ENCODE results near the gene CDH26.

Gene CDH26

GRCh38 chr20:59958123-59958522 lies at the start of gene CDH26:
Gene CDH26, plus strand, starts transcription at chr20:59958423. Its CDS starts 304 bp downstream, at chr20:59958727.
- in situ Hi-C loops (cut with MboI; ENCODE audit: low pct_unique_long_range_greater_than_20kb, low sequenced_read_pairs) = no loop called here
- no peak for DNase-seq

- no peak for DNase-seq
- in situ Hi-C loops (cut with MboI; ENCODE audit: low pct_unique_long_range_greater_than_20kb, low sequenced_read_pairs) = no loop called here
Observed at GRCh38 chr20:59908855-59909254, 49.4 kb upstream of the CDH26 start.

GRCh38 chr20:59911041-59911440 lies 47.2 kb upstream of the CDH26 start:
- no peak for DNase-seq
- in situ Hi-C loops (cut with MboI; ENCODE audit: low pct_unique_long_range_greater_than_20kb, low sequenced_read_pairs) = no loop called here

- DNase-seq = peak; percentile 75
- in situ Hi-C loops (cut with MboI; ENCODE audit: low pct_unique_long_range_greater_than_20kb, low sequenced_read_pairs) = no loop called here
Observed at GRCh38 chr20:59912609-59913008, 45.6 kb upstream of the CDH26 start.

GRCh38 chr20:59920944-59921343 lies 37.3 kb upstream of the CDH26 start:
- no peak for DNase-seq
- in situ Hi-C loops (cut with MboI; ENCODE audit: low pct_unique_long_range_greater_than_20kb, low sequenced_read_pairs) = no loop called here

- in situ Hi-C loops (cut with MboI; ENCODE audit: low pct_unique_long_range_greater_than_20kb, low sequenced_read_pairs) = no loop called here
- no peak for DNase-seq
Observed at GRCh38 chr20:59923514-59923913, 34.7 kb upstream of the CDH26 start.

GRCh38 chr20:59925359-59925758 lies 32.9 kb upstream of the CDH26 start:
- in situ Hi-C loops (cut with MboI; ENCODE audit: low pct_unique_long_range_greater_than_20kb, low sequenced_read_pairs) = no loop called here
- no peak for DNase-seq

- DNase-seq = no peak
- in situ Hi-C loops (cut with MboI; ENCODE audit: low pct_unique_long_range_greater_than_20kb, low sequenced_read_pairs) = no loop called here
Observed at GRCh38 chr20:59925899-59926298, 32.3 kb upstream of the CDH26 start.

- DNase-seq = no peak
Observed at GRCh38 chr20:59931511-59932312, 26.5 kb upstream of the CDH26 start.

GRCh38 chr20:59932616-59933295 lies 25.5 kb upstream of the CDH26 start:
- in situ Hi-C loops (cut with MboI; ENCODE audit: low pct_unique_long_range_greater_than_20kb, low sequenced_read_pairs) = no loop called here
- DNase-seq = no peak

More at GRCh38 chr20:59931511-59932312, 26.5 kb upstream of the CDH26 start:
- in situ Hi-C loops (cut with MboI; ENCODE audit: low pct_unique_long_range_greater_than_20kb, low sequenced_read_pairs) = no loop called here

GRCh38 chr20:59933296-59933848 lies 24.9 kb upstream of the CDH26 start, which contains the start of gene SYCP2:
Gene SYCP2, minus strand, starts transcription at chr20:59933637. Its CDS starts 11,224 bp downstream, at chr20:59922413.
- no peak for DNase-seq
- in situ Hi-C loops (cut with MboI; ENCODE audit: low pct_unique_long_range_greater_than_20kb, low sequenced_read_pairs) = no loop called here

GRCh38 chr20:59933849-59934585 lies 24.2 kb upstream of the CDH26 start:
- peak; percentile 81 for DNase-seq
- in situ Hi-C loops (cut with MboI; ENCODE audit: low pct_unique_long_range_greater_than_20kb, low sequenced_read_pairs) = no loop called here

GRCh38 chr20:59935457-59936185 lies 22.6 kb upstream of the CDH26 start:
- DNase-seq = no peak
- in situ Hi-C loops (cut with MboI; ENCODE audit: low pct_unique_long_range_greater_than_20kb, low sequenced_read_pairs) = no loop called here

GRCh38 chr20:59936409-59936808 lies 21.8 kb upstream of the CDH26 start:
- DNase-seq = no peak
- in situ Hi-C loops (cut with MboI; ENCODE audit: low pct_unique_long_range_greater_than_20kb, low sequenced_read_pairs) = no loop called here

GRCh38 chr20:59937150-59937549 lies 21.1 kb upstream of the CDH26 start:
- DNase-seq = no peak
- in situ Hi-C loops (cut with MboI; ENCODE audit: low pct_unique_long_range_greater_than_20kb, low sequenced_read_pairs) = no loop called here

- DNase-seq = no peak
- in situ Hi-C loops (cut with MboI; ENCODE audit: low pct_unique_long_range_greater_than_20kb, low sequenced_read_pairs) = no loop called here
Observed at GRCh38 chr20:59938221-59938620, 20.0 kb upstream of the CDH26 start.

GRCh38 chr20:59938696-59939051 lies 19.5 kb upstream of the CDH26 start:
- no peak for DNase-seq
- in situ Hi-C loops (cut with MboI; ENCODE audit: low pct_unique_long_range_greater_than_20kb, low sequenced_read_pairs) = no loop called here

- in situ Hi-C loops (cut with MboI; ENCODE audit: low pct_unique_long_range_greater_than_20kb, low sequenced_read_pairs) = no loop called here
- DNase-seq = no peak
Observed at GRCh38 chr20:59939052-59939878, 19.0 kb upstream of the CDH26 start.

Measured in KBM-7 (cell line).